Measurements from ENCODE around the gene XYLT2. TPM values are rescaled to one million over a fixed set of nuclear protein-coding genes. Genes with fewer than 3 reads are reported as not detected.
"Not testable (repeated sequence)": the region's sequence is repeated elsewhere in the genome, so short reads cannot be mapped to it uniquely, and the experiment has no call there.

Gene XYLT2
- total RNA-seq = 10 to 100 TPM; 24.4 to 25.3 TPM

GRCh38 chr17:50345432-50346312 is at the start of gene XYLT2:
TSS of gene XYLT2 (plus strand) at chr17:50346126. CDS start at chr17:50346141, 15 bp downstream.
- ATAC-seq = peak; percentile 93
- ChIA-PET CTCF (interaction anchor here (0.9 to 4.8 kb wide), 3 partner anchors 15 to 70 kb away, joined by 3 to 69 read pairs (median 7); partner anchors contain the start of gene LRRC59), POLR2A (interaction anchor here (0.6 to 5.3 kb wide), 12 partner anchors 9 to 198 kb away, joined by 3 to 69 read pairs (median 6); partner anchors contain the start of genes EME1, LRRC59 and MRPL27)
- peak; percentile 91 for DNase-seq
- Mint-ChIP-seq H3K36me3 (ENCODE audit: low read depth) (no peaks in the 10 kb centered on the region), H3K27me3 (no peaks in the 10 kb centered on the region), H3K9me3 (no peaks in the 10 kb centered on the region), H3K27ac (peak within 1 kb of the TSS; percentile 93), H3K4me3 (peak within 1 kb of the TSS; percentile 91), H3K4me1 (ENCODE audit: low read depth) (peaks cover 33% of the 10 kb centered on the region)
- TF ChIP-seq CTCF (IDR thresholded peaks at IDR 0.05) = no peak
- intact Hi-C loops (cut with micrococcal nuclease) = no loop called here

- H3K4me3 Mint-ChIP-seq = no peak overlapping the region
- peak; percentile 100 for ATAC-seq
- intact Hi-C loops (cut with micrococcal nuclease) = loop anchor here (2.0 kb wide), 1 partner anchor 97 kb away; the partner anchor contains the start of gene COL1A1
- ChIA-PET CTCF (interaction anchor here (0.7 to 10.4 kb wide), 32 partner anchors 9 to 204 kb away, joined by 3 to 157 read pairs (median 7); partner anchors contain the start of genes COL1A1, PDK2 and TMEM92), POLR2A (interaction anchor here (1.0 kb wide), 1 partner anchor 128 kb away, joined by 3 read pairs; no protein-coding TSS in a partner anchor)
- H3K27ac Mint-ChIP-seq = no peak overlapping the region
- TF ChIP-seq CTCF (IDR thresholded peaks at IDR 0.05) = peak; percentile 98
- H3K4me1 Mint-ChIP-seq (ENCODE audit: low read depth) = no peaks in the 10 kb centered on the region
- peaks cover 2% of the 10 kb centered on the region for H3K27me3 Mint-ChIP-seq
- DNase-seq = peak; percentile 87
- no peaks in the 10 kb centered on the region for H3K36me3 Mint-ChIP-seq (ENCODE audit: low read depth)
- no peaks in the 10 kb centered on the region for H3K9me3 Mint-ChIP-seq
These were observed 48.5 kb upstream of the XYLT2 start for GRCh38 chr17:50297407-50297865.

GRCh38 chr17:50298018-50298417 is 47.9 kb upstream of the XYLT2 start:
- CTCF ChIA-PET = interaction anchor here (0.9 to 10.4 kb wide), 19 partner anchors 8 to 204 kb away, joined by 3 to 157 read pairs (median 8); partner anchors contain the start of genes COL1A1, PDK2 and TMEM92
- no peak for ATAC-seq
- Mint-ChIP-seq H3K9me3 (no peaks in the 10 kb centered on the region), H3K4me3 (no peak overlapping the region), H3K27me3 (peaks cover 2% of the 10 kb centered on the region), H3K4me1 (ENCODE audit: low read depth) (no peaks in the 10 kb centered on the region), H3K36me3 (ENCODE audit: low read depth) (no peaks in the 10 kb centered on the region), H3K27ac (no peak overlapping the region)
- intact Hi-C loops (cut with micrococcal nuclease) = no loop called here
- POLR2A ChIA-PET = interaction anchor here (1.0 kb wide), 1 partner anchor 128 kb away, joined by 3 read pairs; no protein-coding TSS in a partner anchor
- no peak for TF ChIP-seq CTCF (IDR thresholded peaks at IDR 0.05)
- no peak for DNase-seq

GRCh38 chr17:50299776-50300175 is 46.1 kb upstream of the XYLT2 start:
- ChIA-PET POLR2A (no interaction called here), CTCF (interaction anchor here (10.4 kb wide), 1 partner anchor 99 kb away, joined by 157 read pairs; the partner anchor contains the start of gene COL1A1)
- H3K36me3 Mint-ChIP-seq (ENCODE audit: low read depth) = no peaks in the 10 kb centered on the region
- ATAC-seq = no peak
- TF ChIP-seq CTCF (IDR thresholded peaks at IDR 0.05) = no peak
- H3K27me3 Mint-ChIP-seq = peaks cover 4% of the 10 kb centered on the region
- no peak overlapping the region for H3K4me3 Mint-ChIP-seq
- H3K9me3 Mint-ChIP-seq = no peaks in the 10 kb centered on the region
- no peak overlapping the region for H3K27ac Mint-ChIP-seq
- no peak for DNase-seq
- intact Hi-C loops (cut with micrococcal nuclease) = no loop called here
- peaks cover under 1% of the 10 kb centered on the region for H3K4me1 Mint-ChIP-seq (ENCODE audit: low read depth)

- H3K9me3 Mint-ChIP-seq; H3K36me3 Mint-ChIP-seq (ENCODE audit: low read depth); H3K27me3 Mint-ChIP-seq; H3K27ac Mint-ChIP-seq; H3K4me1 Mint-ChIP-seq (ENCODE audit: low read depth); intact Hi-C loops (cut with micrococcal nuclease); ATAC-seq; H3K4me3 Mint-ChIP-seq; DNase-seq: not testable (repeated sequence)
- CTCF ChIA-PET = interaction anchor here (10.4 kb wide), 1 partner anchor 100 kb away, joined by 157 read pairs; the partner anchor contains the start of gene COL1A1
- POLR2A ChIA-PET = interaction anchor here (1.3 kb wide), 1 partner anchor 31 kb away, joined by 3 read pairs; no protein-coding TSS in a partner anchor
These were observed 45.1 kb upstream of the XYLT2 start for GRCh38 chr17:50300824-50301223.

All from activated CD8-positive, alpha-beta T cell treated with anti-CD3 and anti-CD28 coated beads for 36 hours (primary cell).